Femur (tissue), 1 donor: ENCODE results near the gene PCDHGB2.
A peak's percentile ranks its signal among the peaks of the same experiment; 100 is the strongest.
"Not testable (repeated sequence)": the region's sequence is repeated elsewhere in the genome, so short reads cannot be mapped to it uniquely, and the experiment has no call there.

Experiments
- DNase-seq: peaks from one replicate; pipeline ENCODE4 v3.0.0-alpha.2; 2017

PCDHGB2 gene

GRCh38 chr5:141359790-141360426, at the start of gene PCDHGB2:
Gene PCDHGB2, plus strand, starts transcription at chr5:141359994. Its CDS starts 142 bp downstream, at chr5:141360136.
- no peak for DNase-seq

GRCh38 chr5:141313711-141314110, 46.1 kb upstream of the PCDHGB2 start:
- DNase-seq = no peak

DNA sequence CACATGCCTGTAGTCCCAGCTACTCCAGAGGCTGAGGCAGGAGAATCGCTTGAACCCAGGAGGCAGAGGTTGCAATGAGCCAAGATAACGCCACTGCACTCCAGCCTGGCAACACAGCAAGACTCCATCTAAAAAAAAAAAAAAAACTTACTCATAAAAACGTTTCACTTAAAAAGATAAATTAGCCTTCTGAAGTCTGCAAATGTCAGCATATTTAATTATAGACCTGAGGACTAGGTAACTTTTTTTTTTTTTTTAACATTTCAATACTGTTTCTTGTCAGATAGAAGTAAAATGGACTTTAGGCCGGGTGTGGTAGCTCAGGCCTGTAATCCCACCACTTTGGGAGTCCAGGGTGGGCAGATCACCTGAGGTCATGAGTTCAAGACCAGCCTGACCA, 42.8 kb upstream of the PCDHGB2 start:
- DNase-seq = not testable (repeated sequence)

GRCh38 chr5:141319202-141319601, 40.6 kb upstream of the PCDHGB2 start:
- DNase-seq = no peak

GRCh38 chr5:141319699-141320098, 40.1 kb upstream of the PCDHGB2 start:
- DNase-seq = no peak

DNA sequence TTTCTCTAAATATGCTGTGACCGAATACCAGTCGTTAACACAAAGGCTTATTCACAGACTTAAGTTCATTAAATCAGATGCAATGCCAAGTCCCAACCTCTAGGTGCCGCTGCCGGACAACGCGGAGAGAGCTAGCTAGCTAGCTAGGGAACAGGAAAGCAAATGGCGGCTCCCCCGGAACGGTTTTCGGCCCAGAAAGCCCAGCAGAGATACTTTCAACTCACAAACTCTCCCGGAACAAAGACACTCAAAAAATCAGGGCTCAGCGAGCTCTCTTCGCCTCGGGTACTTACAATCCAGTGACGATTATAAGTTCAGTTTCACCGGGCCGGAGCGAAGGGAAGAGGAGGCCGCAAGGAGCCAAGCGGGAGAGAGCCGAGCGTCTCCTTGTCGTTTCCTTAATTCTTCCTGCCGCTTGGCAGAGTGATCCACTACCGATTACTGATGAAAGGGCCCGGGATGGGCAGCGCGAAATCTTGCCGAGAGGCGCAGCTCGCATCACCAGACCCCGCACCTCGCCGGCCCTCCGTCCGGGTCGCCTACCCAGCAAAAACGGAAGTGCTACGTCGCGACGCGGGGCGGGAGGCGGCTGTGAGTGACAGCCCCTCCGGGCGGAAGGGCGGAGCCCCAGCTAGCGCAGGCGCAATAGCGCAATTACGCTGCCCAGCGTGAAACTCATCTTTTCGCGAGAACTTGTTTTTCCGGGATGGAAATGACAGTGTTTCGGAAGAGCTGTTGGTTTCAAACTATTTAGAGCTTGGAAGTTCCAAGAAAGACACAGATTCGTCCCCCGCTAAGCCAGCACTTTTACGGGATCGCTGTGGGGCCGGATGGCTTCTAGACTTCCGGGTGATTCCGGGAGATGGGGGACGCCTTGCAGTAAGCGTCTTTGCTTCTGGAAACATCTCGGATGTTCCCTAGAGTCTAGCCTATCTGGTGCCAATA, 39.3 kb upstream of the PCDHGB2 start, which contains the start of gene TAF7:
Gene TAF7 (minus strand): TSS at position 560 of the 945 bp plus-strand sequence. CDS start 740 bp downstream, outside the sequence.
- DNase-seq = peak; percentile 95

- no peak for DNase-seq
Observed at GRCh38 chr5:141322261-141322660, 37.5 kb upstream of the PCDHGB2 start.

GRCh38 chr5:141326088-141326854, 33.5 kb upstream of the PCDHGB2 start:
- DNase-seq = peak; percentile 44

DNA sequence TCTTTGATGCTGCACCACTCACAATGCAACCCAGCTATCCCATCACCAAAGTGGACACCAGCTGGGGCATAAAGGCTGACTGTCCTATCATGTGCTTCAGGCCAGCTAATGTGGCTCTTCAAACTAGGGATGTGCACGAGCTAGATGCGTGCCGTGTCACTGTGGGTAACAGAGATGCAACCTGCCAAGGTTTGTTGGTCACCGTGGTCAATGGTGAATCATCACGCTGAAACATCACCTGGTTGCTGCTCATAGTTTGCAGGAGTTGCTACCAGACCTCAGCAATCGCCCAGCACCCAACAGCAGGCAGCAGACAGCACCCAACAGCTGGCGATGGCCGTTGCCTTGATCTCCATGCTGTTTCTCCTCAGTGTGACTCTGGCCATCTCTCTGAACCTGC, 31.6 kb upstream of the PCDHGB2 start:
- no peak for DNase-seq

DNA sequence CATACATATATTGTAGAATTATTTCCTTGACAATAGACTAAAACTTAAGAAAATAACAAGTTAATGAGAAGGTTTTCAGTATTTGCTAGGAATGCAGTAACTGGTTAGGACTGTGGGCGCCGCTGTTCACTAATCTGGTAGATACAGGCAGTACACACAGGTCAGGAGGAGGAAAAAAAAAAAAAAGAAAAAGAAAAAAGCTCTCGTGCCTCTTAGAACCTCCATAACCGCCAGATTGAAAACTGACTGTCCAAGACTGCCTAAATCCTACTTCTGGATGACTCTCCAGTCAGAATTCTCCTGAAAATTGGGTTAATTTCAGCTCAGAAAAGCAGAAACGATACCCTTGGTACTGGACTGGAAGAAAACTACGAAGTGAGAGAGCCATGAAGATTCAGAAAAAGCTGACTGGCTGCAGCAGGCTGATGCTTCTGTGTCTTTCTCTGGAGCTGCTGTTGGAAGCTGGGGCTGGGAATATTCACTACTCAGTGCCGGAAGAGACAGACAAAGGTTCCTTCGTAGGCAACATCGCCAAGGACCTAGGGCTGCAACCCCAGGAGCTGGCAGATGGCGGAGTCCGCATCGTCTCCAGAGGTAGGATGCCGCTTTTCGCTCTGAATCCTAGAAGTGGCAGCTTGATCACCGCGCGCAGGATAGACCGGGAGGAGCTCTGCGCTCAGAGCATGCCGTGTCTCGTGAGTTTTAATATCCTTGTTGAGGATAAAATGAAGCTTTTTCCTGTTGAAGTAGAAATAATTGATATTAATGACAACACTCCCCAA, 29.3 kb upstream of the PCDHGB2 start, which contains the start of gene PCDHGA1:
Gene PCDHGA1 (plus strand): TSS at position 216 of the 782 bp plus-strand sequence.
- DNase-seq = no peak

GRCh38 chr5:141332571-141332970, 27.2 kb upstream of the PCDHGB2 start:
- not testable (repeated sequence) for DNase-seq

- peak; percentile 37 for DNase-seq
Observed at GRCh38 chr5:141338538-141339306, 21.1 kb upstream of the PCDHGB2 start, which contains the start of gene PCDHGA2. Gene PCDHGA2, plus strand, starts transcription at chr5:141338760.

DNA sequence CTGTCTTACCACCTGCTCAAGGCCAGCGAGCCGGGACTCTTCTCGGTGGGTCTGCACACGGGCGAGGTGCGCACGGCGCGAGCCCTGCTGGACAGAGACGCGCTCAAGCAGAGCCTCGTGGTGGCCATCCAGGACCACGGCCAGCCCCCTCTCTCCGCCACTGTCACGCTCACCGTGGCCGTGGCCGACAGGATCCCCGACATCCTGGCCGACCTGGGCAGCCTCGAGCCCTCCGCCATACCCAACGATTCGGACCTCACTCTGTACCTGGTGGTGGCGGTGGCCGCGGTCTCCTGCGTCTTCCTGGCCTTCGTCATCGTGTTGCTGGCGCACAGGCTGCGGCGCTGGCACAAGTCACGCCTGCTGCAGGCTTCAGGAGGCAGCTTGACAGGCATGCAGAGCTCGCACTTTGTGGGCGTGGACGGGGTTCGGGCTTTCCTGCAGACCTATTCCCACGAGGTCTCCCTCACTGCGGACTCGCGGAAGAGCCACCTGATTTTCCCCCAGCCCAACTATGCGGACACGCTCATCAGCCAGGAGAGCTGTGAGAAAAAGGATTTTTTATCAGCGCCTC, 18.9 kb upstream of the PCDHGB2 start:
- not testable (repeated sequence) for DNase-seq

DNA sequence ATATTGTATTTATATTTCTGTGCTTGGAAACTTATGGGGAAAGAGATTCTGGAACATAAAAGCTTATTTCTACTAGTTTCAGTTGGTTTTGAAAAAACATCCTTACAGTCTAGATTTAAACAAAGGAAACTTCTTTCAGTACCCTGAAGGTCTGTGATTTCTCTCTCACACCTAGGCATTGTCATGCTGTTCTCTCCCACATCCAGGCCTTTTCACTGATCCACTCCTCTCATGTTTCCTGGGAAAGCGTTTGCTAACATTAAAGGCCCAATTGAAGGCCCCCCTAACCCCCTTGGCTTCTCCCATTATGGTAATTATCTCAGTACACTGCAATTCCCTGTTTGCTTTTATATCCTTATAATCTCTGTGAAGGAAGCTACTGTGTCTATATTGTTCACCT, 17.0 kb upstream of the PCDHGB2 start:
- no peak for DNase-seq

- no peak for DNase-seq
Observed at GRCh38 chr5:141343242-141343952, 16.4 kb upstream of the PCDHGB2 start, which contains the start of gene PCDHGA3. Gene PCDHGA3, plus strand, starts transcription at chr5:141343829. Its CDS starts 205 bp downstream, at chr5:141344034.

DNA sequence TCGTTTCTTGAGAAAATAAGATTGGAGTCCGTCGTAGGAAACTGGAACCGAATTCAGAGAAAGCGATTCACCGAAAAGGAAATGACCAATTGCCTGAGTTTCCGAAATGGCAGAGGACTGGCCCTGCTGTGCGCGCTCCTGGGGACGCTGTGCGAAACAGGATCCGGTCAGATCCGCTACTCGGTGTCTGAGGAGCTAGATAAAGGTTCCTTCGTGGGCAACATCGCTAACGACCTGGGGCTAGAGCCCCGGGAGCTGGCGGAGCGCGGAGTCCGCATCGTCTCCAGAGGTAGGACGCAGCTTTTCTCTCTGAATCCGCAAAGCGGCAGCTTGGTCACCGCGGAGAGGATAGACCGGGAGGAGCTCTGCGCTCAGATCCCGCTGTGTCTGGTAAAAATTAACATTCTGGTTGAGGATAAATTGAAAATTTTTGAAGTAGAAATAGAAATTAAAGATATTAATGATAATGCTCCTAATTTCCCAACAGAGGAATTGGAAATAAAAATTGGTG, 15.8 kb upstream of the PCDHGB2 start:
- DNase-seq = no peak

GRCh38 chr5:141345327-141345726, 14.5 kb upstream of the PCDHGB2 start:
- DNase-seq = no peak

- not testable (repeated sequence) for DNase-seq
Observed at GRCh38 chr5:141346017-141346416, 13.8 kb upstream of the PCDHGB2 start.

DNA sequence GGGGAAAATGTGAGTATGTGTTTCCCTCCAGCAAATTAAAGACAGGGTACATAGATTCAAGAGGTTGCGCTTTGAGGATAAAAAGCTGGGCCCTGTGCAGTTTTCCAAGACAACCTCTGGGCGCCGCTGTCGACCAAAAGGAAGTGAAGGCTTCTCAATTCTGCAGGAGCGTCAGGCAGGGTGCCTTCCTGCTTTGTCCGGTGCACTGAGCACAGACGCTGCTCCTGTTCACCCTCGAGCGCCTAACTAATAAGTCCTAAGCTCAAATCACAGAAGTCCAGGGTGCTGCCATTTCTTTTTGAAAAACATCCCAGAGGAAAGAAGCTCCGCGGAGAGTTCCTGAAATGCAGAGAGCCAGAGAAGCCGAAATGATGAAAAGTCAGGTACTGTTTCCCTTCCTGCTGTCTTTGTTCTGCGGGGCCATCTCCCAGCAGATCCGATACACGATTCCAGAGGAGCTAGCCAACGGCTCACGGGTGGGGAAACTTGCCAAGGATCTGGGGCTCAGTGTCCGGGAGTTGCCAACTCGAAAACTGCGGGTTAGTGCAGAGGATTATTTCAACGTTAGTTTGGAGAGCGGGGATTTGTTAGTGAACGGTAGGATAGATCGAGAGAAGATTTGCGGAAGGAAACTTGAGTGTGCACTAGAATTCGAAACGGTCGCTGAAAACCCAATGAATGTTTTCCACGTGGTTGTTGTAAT, 9.7 kb upstream of the PCDHGB2 start, which contains the start of gene PCDHGB1:
Gene PCDHGB1 (plus strand): TSS at position 183 of the 703 bp plus-strand sequence. CDS start 162 bp downstream, at position 345.
- DNase-seq = no peak
